ENCODE results near the gene SIRT4.
A peak's percentile ranks its signal among the peaks of the same experiment; 100 is the strongest.

SIRT4 gene

GRCh38 chr12:120301962-120302815 lies at the start of gene SIRT4:
Gene SIRT4 (plus strand): TSS chr12:120302321. CDS start chr12:120303562, 1,241 bp downstream.
- DNase-seq, result peak; percentile 92

GRCh38 chr12:120253313-120253712 lies 48.8 kb upstream of the SIRT4 start:
- peak; percentile 75 for DNase-seq

- no peak for DNase-seq
Measured at GRCh38 chr12:120254809-120255208, 47.3 kb upstream of the SIRT4 start.

GRCh38 chr12:120257041-120257821 lies 44.9 kb upstream of the SIRT4 start:
- DNase-seq, result no peak

- DNase-seq, result no peak
Measured at GRCh38 chr12:120258323-120258896, 43.7 kb upstream of the SIRT4 start.

- DNase-seq, result no peak
Measured at GRCh38 chr12:120259418-120260202, 42.5 kb upstream of the SIRT4 start.

- no peak for DNase-seq
Measured at GRCh38 chr12:120260607-120261006, 41.5 kb upstream of the SIRT4 start.

- DNase-seq, result peak; percentile 36
Measured at GRCh38 chr12:120261951-120262851, 39.9 kb upstream of the SIRT4 start.

- no peak for DNase-seq
Measured at GRCh38 chr12:120262852-120263747, 39.0 kb upstream of the SIRT4 start.

GRCh38 chr12:120263748-120264085 lies 38.4 kb upstream of the SIRT4 start:
- DNase-seq, result no peak

- no peak for DNase-seq
Measured at GRCh38 chr12:120264086-120264903, 37.8 kb upstream of the SIRT4 start.

GRCh38 chr12:120264904-120265472 lies 37.1 kb upstream of the SIRT4 start:
- no peak for DNase-seq

- peak; percentile 92 for DNase-seq
Measured at GRCh38 chr12:120265473-120266179, 36.5 kb upstream of the SIRT4 start, which contains the start of gene PXN. Gene PXN (minus strand): TSS chr12:120265730. CDS start chr12:120265629, 101 bp downstream.

- DNase-seq, result no peak
Measured at GRCh38 chr12:120266180-120266870, 35.8 kb upstream of the SIRT4 start.

- no peak for DNase-seq
Measured at GRCh38 chr12:120267736-120268135, 34.4 kb upstream of the SIRT4 start.

- DNase-seq, result no peak
Measured at GRCh38 chr12:120276734-120277133, 25.4 kb upstream of the SIRT4 start.

- DNase-seq, result no peak
Measured at GRCh38 chr12:120278137-120279069, 23.7 kb upstream of the SIRT4 start.

Measured in CD4-positive, alpha-beta T cell treated with Interleukin-12 subunit alpha and Interleukin-12 subunit beta, for 1 hour (primary cell).